ENCODE data around the gene ZNF236.
"Not testable (repeated sequence)": the region's sequence is repeated elsewhere in the genome, so short reads cannot be mapped to it uniquely, and the experiment has no call there.

ZNF236 gene

GRCh38 chr18:76914314-76914713, 92.0 kb downstream of the ZNF236 start:
- DNase-seq = no peak

GRCh38 chr18:76914796-76915195, 92.4 kb downstream of the ZNF236 start:
- DNase-seq = no peak

- DNase-seq = no peak
Observed at GRCh38 chr18:76915456-76915855, 93.1 kb downstream of the ZNF236 start.

DNA sequence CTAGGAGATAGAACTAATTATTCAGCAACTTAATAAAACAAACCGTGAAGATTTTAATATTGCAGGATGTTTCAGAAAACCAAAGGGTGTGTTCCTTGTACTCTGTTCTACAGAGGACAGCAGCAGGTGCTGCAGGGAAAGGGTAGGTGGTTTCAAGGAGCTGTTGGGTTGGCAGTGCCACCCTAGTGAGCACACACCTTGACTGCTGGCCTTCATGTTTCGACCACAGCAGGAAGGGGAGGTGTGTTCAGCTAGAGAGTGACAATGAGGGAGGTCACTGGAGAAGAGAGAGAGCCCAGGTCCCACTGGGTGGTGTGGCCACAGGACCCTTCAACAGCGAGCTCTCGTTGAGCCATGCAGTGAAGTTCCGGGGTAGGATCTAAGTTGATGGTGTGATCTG, 98.6 kb downstream of the ZNF236 start:
- DNase-seq = no peak

DNA sequence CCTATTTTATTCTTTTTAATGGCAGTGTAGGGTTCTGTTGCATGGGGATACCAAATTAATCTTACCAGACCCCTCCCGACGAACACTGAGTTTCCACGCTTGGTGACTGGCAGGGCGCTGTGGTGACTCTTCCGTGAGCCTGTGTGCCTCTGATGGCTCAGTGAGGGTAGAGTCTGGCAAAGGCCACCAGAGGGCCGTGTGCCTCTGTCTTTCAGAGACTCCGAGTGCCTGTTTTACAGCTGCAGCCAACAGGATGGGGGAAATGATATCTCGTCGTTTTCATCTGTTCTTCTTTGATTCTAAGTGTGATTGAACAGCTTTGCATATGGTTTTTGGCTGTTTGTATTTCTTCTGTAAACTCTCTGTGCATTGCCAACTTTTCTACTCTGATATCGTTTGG, 99.8 kb downstream of the ZNF236 start:
- peak; percentile 38 for DNase-seq

DNA sequence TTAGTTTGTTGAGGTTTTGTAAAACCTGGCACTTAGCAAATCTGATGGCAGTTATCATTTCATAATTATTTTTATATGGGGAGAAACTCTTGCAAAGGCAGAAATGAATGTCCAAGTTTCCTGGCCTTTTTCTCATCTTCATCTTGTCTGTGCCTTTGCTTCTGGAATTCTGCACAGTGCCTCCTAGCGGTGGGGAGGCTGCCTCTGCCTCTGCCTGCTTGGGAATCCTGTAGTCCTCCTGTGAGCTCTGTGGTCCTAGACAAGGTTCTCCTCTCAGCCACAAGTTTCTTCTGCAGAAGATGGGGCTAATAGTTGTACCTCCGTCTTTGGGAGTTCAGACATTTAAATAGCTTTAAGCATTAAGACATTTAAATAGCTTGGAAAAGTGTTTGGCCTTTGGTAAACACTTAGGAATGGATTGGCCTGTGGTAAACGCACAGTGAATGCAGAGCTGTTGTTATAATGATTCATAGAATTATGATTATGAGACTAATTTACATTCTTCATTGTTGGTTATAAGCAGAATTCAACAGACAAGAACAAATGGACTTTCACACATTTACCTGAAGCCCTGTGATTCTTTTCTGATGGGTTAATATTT, 101.2 kb downstream of the ZNF236 start:
- DNase-seq = no peak

DNA sequence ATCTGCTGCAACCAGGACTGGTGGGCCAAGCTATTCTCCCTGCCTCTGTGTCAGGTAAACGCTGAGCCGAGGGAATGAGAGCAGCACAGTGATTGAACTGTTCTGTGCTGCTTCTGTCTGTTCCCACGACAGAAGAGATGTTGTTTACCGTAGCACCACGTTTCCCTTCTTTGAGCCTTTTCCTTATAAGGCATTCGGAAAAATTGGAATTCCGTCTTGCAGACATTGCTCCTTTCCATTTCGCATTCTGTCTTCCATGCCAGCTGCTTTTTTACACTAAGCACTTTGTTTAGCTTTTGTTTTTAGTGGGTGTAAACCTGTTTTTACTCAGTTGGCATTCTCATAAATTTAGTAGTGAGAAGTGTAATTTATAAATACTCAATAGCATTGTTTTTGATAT, 103.1 kb downstream of the ZNF236 start:
- DNase-seq = no peak

- no peak for DNase-seq
Observed at GRCh38 chr18:76927223-76927725, 104.9 kb downstream of the ZNF236 start.

GRCh38 chr18:76928179-76928868, 106.0 kb downstream of the ZNF236 start:
- DNase-seq = no peak

- DNase-seq = no peak
Observed at GRCh38 chr18:76931171-76931570, 108.8 kb downstream of the ZNF236 start.

GRCh38 chr18:76932026-76932819, 109.9 kb downstream of the ZNF236 start:
- no peak for DNase-seq

DNA sequence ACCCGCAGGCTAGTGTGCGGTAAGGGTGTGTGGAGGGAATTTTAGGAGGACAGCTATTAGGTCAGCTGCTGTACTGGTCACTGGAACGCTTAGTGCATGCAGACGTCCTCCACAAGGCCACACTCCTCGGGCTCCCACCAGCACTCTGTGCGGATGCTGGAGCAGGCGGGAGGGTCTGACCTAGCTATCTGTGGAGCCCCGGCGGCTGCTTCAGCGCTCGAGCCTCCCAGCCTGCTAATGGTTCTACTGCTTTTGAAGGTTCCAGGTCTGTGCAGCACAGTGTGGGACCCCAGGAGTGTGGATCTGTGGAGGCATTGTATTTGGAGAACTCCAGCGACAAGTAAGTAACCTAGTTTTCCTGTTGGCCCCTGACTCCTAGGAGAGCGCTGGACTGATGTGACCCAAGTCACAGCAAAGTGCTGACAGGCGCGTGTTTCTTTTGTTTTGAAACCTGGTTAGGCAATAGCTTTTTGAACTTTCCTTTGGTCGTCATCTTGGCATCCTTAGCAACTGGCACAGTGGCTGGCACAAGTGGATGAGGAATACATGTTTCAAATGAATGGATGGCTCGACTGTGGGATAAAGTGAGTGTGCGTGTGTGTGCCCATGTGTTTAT, 113.5 kb downstream of the ZNF236 start:
- DNase-seq = no peak

DNA sequence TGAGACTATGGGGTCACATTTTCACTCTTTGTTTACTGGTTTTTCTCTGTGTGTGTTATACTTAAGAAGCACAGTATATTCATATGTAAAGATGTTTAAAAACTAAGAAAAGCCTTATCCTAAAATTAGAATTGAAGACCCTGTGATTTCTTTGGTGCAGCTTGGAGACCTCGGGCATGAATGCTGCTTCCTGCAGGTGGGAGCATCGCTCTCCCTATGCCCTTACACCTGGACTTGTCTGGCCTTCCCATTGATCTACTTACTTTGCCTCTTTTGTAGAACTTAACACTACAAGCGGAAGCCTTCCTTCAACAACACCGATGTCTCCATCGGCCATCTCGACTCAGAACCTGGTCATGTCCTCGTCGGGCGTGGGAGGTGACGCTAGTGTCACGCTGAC, 114.5 kb downstream of the ZNF236 start:
- no peak for DNase-seq

DNA sequence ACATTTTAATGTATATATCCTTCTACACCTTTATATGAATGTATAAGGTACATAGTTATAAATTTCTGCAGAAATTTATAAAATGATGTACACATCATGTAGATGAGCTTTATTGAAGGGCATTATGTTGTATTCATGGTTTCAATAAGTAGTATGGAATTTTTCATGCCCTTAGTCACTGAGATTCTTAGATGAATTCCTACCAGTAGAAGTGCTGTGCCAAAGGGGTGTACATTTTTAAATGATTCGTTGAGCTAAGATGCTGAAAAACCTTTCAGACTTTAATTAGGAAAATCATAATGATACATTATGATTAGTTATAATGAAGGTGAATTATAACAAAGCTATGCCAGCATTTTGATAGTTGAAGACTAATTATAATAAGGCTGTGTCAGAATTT, 115.2 kb downstream of the ZNF236 start:
- DNase-seq = no peak

GRCh38 chr18:76938619-76939018, 116.3 kb downstream of the ZNF236 start:
- no peak for DNase-seq

DNA sequence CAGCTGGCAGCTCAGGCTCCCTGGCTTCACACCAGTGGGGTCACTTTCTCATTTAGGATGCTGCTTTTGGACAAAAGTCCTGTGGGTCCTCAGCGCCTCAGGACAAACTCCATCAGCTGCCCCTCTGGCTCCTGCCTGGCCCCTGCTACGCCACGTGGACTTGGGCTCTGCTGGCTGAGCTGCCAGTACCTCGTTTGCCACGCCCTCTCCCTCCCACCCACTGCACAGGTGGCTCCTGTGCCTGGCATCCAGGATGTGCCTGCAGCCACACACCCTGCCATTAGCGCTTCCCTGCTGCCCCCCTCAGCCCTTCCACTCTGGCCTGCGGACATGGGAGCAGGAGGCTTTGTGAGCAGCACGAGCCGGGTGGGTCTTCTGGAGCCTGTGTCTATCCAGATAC, 118.9 kb downstream of the ZNF236 start:
- DNase-seq = no peak

DNA sequence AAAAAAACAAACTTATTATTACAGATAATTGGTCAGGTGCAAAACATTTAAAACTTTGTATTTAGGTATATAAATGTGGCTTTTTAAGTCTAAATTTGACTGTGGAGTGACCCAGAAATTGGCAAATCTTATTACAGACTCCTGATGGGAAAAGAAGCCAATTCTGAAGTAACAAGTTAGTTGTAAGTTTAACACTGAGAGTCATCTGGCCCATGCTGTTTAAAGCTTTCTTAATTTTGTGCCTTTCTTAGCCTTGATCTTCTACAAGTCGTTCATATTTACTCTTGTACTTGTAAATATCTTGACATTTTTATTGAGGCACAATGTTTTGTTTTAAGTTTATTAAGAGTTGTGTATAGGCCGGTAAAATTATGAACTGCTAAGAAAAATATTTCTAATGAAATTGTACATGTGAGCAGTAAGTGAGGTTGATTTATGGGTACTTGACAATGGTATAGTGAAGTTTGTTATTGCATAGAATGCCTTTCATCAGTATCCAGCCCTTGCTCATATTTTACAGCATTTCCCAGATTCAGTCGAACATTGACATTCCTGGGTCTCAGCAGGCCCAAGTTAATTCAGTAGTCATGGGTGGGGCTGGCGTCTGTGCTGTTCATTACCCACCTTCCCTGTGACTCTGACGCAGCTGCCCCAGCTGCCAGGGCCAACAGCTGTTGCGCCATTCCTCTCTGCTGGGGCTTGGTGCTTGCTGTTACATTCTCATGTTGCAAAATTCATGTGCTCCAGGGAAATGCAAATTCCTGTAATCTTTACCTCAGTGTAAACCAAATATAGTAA, 121.4 kb downstream of the ZNF236 start:
- no peak for DNase-seq

GRCh38 chr18:76944346-76944745, 122.0 kb downstream of the ZNF236 start:
- not testable (repeated sequence) for DNase-seq

GRCh38 chr18:76948345-76948744, 126.0 kb downstream of the ZNF236 start:
- no peak for DNase-seq

DNA sequence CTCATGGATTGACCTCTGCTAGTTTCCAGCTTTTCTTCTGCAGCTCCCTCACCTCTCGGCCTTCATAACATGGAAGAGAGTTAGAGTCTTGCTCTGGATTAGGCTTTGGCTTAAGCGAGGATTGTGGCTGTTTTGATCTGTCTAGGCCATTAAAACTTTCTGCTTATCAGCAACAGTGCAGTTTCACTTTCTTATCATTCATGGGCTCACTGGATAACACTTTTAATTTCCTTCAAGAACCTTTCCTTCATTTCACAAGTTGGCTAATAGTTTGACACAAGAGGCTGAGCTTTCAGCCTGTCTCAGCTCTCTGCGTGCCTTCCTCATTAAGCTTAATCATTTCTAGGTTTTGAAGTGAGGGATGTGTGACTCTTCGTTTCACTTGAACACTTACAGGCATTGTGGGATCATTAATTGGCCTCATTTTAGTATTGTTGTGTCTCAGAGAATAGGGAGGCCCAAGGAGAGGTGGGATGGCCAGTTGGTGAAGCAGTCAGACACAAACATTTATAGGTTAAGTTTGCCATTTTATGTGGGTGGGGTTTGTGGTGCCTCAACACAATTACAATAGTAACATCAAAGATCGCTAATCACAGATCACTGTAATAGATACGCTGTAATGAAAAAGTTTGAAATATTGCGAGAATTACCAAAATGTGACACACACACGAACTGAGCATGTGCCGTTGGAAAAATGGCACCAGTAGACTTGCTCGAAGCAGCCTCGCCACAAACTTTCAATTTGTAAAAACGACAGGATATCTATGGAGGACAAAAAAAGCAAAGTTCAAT, 129.3 kb downstream of the ZNF236 start:
- DNase-seq = no peak

GRCh38 chr18:76952747-76953146, 130.4 kb downstream of the ZNF236 start:
- DNase-seq = no peak

- DNase-seq = no peak
Observed at GRCh38 chr18:76953156-76953555, 130.8 kb downstream of the ZNF236 start.
